Fibroblast of skin of right quadriceps (primary cell): ENCODE measurements around the gene DAW1.
"Not testable (repeated sequence)": the region's sequence is repeated elsewhere in the genome, so short reads cannot be mapped to it uniquely, and the experiment has no call there.

Experiments used
- DNase-seq: peaks from one replicate; pipeline ENCODE4 v3.0.0-alpha.2; 2013

Gene DAW1

DNA sequence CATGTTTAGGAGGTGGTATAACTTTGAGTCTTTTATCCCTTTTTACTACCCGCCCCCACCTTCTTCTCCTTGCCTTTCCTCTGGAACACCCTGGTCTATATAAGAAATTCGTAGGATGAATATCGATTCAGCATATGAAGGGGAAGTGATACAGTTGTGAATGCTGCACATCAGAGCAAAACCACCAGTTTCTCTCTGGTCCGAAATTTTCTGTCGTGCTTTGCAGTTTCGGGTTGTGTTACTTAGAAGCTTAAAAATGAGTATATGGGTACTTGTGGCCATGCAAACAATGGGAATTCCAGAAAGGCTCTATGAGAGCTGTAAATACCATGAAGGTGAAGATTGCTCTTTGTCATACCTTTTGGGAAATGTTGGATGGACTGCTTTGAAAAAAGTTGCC lies 60.6 kb downstream of the DAW1 start:
- DNase-seq = no peak

DNA sequence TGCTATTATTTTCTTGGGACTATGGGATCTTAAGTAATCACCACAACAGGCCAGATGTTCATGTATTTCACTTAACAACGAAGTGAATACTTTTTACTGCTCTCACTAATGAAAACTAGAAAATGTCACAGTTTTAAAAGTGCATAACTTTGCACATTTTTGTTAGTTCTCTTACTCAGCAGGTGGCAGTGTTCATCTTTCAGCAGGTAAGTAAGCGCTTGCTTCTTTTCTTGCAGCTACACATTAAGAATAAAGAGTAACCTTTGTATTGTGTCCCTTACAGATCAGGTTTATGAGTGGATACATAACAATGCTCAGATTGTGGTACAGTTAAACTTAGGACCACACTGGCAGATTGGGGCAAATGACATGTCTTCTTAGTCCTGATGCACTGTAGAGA lies 61.0 kb downstream of the DAW1 start:
- no peak for DNase-seq

DNA sequence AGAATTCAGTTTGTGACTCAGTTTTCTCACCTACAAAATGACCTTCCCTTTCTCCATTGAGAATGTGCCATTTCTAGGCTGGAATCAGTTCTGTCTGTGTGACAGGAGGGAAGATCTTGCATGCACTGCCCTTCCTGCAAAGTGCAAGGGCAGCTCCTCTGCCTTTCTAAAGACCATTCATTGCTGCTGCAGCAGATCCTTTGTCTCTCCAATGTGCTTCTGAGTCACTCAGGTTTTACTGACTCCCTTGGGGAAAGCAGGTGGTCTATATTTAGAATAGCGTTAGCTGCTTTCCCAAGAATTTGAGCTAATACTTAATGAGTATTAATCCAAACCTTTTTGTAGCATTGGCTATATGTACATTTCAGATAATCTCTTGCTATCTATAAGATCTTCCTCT lies 62.5 kb downstream of the DAW1 start:
- no peak for DNase-seq

DNA sequence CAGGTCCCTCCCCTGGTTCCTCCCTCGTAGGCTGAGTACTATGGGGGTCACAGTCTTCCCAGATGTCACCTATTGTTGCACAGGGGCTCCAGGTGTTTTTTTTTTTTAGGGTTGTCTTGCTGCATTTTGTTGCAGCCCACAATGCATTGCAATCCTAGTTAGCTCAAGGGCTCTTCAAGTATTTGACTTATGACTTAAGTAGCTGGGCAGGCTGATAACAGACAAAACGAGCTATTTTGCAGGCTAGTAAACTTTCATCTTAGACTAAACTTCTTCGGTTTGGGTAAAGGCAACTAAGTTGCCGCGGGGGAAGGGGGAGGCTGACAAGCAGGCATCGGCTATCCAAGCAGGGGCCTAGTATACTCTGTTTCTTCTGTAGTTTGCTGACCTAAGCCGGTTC lies 64.8 kb downstream of the DAW1 start:
- DNase-seq = not testable (repeated sequence)

DNA sequence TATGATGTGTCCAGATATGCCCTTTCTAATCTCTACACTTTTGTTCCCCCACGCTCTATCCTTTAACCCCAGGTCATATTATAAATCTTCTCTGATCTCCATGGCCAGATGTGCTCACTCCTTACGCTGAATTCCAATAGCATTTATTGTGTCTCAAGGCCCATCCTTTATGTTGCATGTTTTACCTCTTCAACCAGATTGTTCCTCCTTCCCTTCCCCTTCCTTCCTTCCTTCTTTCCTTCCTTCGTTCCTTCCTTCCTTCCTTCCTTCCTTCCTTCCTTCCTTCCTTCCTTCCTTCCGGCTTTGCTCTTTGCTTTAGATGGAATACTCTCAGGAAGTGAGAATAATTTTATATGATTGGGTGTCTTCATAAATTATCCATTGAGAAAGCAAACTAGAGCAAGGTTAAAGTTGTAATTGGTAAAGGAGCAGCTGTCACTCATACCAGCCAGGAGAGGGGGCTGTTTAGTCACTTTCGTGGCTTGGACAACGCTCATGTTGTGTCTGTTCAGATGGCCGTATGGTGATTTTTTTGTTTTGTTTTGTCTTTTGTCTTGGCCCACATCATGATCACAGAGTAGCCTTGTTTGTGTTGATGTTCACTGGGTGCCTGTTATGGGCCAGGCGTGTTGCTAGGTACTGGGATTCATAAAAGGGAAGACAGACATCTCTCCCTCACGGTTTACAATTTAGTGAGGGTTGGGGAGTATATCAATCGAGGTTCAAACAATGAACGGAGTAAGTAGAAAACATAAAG lies 68.0 kb downstream of the DAW1 start:
- DNase-seq = peak; percentile 11

DNA sequence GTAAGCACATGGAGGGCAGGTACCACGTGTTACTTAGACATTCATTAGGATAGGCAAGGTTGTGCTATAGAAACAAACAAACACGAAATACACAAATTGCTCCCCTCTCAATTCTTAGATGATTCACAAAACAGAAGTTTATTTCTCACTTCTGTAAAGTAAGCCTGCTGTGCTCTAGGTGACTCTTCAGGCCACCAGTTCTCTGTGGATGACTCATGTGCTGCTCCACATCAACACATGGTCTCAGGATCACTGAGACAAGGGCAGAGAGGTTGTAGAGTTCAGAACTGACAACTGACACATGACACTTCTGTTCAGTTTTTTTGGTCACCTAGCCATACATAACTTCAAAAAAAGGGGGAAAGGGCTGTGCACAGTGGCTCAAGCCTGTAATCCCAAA lies 70.6 kb downstream of the DAW1 start:
- no peak for DNase-seq

DNA sequence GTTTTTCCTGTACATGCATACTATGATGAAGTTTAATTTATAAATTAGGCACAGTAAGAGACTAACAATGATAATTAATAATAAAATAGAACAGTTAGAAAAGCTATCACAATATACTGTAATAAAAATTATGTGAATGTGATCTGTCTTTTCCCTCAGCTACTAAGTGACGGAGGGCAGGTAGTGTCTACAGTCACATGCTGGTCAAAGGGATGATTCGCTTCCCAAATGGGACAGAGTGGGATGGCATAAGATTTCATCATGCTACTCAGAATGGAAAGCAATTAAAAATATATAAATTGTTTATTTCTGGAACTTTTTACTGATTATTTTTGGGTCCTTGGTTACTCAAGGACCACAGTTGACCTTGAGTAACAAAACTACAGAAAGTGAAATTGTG lies 71.5 kb downstream of the DAW1 start:
- DNase-seq = no peak

DNA sequence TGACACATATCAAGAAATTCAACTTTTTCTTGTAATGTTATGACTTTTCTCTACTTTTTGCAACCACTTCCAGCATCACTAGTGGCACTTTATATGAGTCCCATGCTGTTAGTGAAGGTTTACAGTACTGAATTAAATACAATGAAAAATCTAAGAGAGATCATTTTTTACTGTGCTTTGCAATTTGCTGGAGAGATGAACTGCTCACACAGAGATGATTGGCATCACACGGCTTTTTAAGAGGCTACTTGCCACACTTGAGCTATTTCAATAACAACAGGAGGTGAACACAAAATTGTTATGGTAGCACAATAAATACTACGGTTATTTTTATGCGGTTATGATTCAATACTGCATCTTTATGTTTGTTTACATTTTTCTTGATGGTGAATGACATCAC lies 88.9 kb downstream of the DAW1 start:
- DNase-seq = no peak

DNA sequence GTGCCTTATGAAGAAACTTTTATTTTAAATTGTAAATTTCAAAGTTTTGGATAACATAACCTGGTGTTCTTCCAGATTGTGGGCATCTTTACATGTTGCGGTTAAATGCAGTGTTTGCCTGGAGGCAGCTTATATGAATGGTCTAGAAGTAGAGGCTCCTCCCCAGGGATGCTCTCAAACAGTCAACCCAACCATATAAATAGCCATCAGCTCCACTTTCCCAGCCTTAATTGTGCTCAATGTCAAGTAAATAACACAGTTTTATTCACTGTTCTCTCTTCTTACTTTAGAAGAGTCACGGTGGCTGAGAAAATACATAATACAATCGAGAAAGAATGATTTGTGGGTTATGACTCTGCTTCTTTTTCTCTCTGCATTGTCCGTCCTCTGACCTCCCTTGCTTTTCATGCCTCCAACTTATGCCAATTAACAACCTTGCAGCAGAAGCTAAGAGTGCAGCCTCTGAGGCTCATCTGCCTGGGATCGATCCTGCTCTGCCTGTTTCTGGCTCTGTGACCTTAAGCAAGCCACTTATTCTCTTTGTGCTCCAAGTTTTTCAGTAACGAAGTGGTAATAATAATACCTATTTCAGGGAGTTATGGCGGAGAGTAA lies 100.3 kb downstream of the DAW1 start:
- no peak for DNase-seq

DNA sequence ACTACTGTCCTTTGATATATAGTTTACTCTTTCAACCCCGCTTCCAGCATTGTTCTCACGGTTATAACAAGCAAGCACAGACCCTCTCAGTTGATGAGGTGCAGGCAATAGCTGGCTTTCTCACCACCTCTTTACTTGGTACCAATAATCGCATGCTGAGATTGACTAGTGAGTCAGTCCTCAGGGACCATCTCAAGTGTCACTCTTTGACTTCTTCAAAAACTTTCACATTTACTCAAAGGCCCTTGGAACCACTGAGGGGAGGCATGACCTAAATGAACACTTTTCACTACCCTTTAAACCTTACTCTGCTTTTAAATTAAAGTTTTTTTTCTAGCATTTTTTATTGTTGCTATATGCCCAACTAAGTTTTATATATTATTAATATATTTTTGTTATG lies 101.8 kb downstream of the DAW1 start:
- no peak for DNase-seq
